Esophagus (tissue), 2 donors: ENCODE data around the gene ATG16L1. TPM values are rescaled to one million over a fixed set of nuclear protein-coding genes. Genes with fewer than 3 reads are reported as not detected.

Experiments
- H3K27ac ChIP-seq, 2 donors: one replicate each; pipeline ENCODE4 v1.5.1; 2013; ENCODE audit warnings: low read depth in 2 of 2, mild to moderate bottlenecking in 2 of 2, inconsistent platforms in 1 of 2, low read length in 1 of 2, moderate library complexity in 1 of 2
- H3K27me3 ChIP-seq, 2 donors: one replicate each; pipeline ENCODE4 v1.6.1; 2013; ENCODE audit warnings: low read length in 2 of 2, control low read depth in 1 of 2, mild to moderate bottlenecking in 1 of 2; ENCODE audit not compliant: insufficient read depth in 2 of 2, control insufficient read depth in 1 of 2
- H3K36me3 ChIP-seq, 2 donors: one replicate each; pipeline ENCODE4 v1.6.1; 2013; ENCODE audit warnings: low read length in 1 of 2; ENCODE audit not compliant: control insufficient read depth in 2 of 2, insufficient read depth in 2 of 2
- H3K4me1 ChIP-seq, 2 donors: one replicate each; pipeline ENCODE4 v1.6.1; 2013; ENCODE audit warnings: low read length in 1 of 2; ENCODE audit not compliant: control insufficient read depth in 2 of 2, insufficient read depth in 2 of 2
- H3K4me3 ChIP-seq, 2 donors: one replicate each; pipeline ENCODE4 v1.5.1; 2013; ENCODE audit warnings: low read length in 2 of 2, mild to moderate bottlenecking in 2 of 2, low read depth in 1 of 2, moderate library complexity in 1 of 2
- H3K9me3 ChIP-seq, 2 donors: one replicate each; pipeline ENCODE4 v1.6.1; 2013; ENCODE audit warnings: mild to moderate bottlenecking in 2 of 2, low read depth in 1 of 2, low read length in 1 of 2, moderate library complexity in 1 of 2; ENCODE audit not compliant: control insufficient read depth in 2 of 2, insufficient read depth in 1 of 2
- WGBS, 2 donors: extraction: QIAGEN DNeasy Blood & Tissue Kit; methylation state at CpG; one replicate each; pipeline ENCODE4 v1.1.7; 2013; 5-methylcytosine and 5-hydroxymethylcytosine counted together
- polyA plus RNA-seq, 2 donors: library from polyadenylated mRNA; stranded (reverse); fragments of 200-250 nt; gene quantifications; one replicate each; pipeline ENCODE4 v1.2.3, GENCODE V29; 2013
- donor health status: healthy with polysubstance abuse.
- donor health status: Bipolar disorder and iron deficiency.

ATG16L1 gene
- polyA plus RNA-seq, 2 donors, result 5.9 to 8.2 TPM

- H3K36me3 ChIP-seq, result peaks cover 19 to 20% of the 10 kb centered on the region in 2 donors
- no peak overlapping the region for H3K27ac ChIP-seq
- WGBS, 2 donors, result 77% methylated on average over 4 of the region's 4 CpGs
- H3K27me3 ChIP-seq, result no peaks in the 10 kb centered on the region
- H3K4me1 ChIP-seq, result no peaks in the 10 kb centered on the region
- H3K9me3 ChIP-seq, result no peaks in the 10 kb centered on the region
- H3K4me3 ChIP-seq, result no peak overlapping the region
Observed at GRCh38 chr2:233280114-233280693, 28.7 kb downstream of the ATG16L1 start.

- no peaks in the 10 kb centered on the region for H3K27me3 ChIP-seq
- WGBS, 2 donors, result 92 to 94% methylated on average over 4 of the region's 4 CpGs
- H3K4me1 ChIP-seq, result no peaks in the 10 kb centered on the region
- peaks cover 17 to 20% of the 10 kb centered on the region in 2 donors for H3K36me3 ChIP-seq
- no peak overlapping the region for H3K4me3 ChIP-seq
- no peaks in the 10 kb centered on the region for H3K9me3 ChIP-seq
- H3K27ac ChIP-seq, result no peak overlapping the region
Observed at GRCh38 chr2:233281553-233281952, 30.1 kb downstream of the ATG16L1 start.

GRCh38 chr2:233281992-233282603 is 30.6 kb downstream of the ATG16L1 start:
- Histone ChIP-seq H3K4me1 (no peaks in the 10 kb centered on the region), H3K4me3 (no peak overlapping the region), H3K9me3 (no peaks in the 10 kb centered on the region), H3K27me3 (no peaks in the 10 kb centered on the region), H3K27ac (no peak overlapping the region), H3K36me3 (peaks cover 17 to 19% of the 10 kb centered on the region in 2 donors)
- WGBS, 2 donors, result 92 to 94% methylated on average over 6 of the region's 6 CpGs

GRCh38 chr2:233285921-233286320 is 34.4 kb downstream of the ATG16L1 start:
- no peak overlapping the region for H3K4me3 ChIP-seq
- H3K9me3 ChIP-seq, result no peaks in the 10 kb centered on the region
- WGBS, 2 donors, result 87 to 88% methylated on average over 5 of the region's 5 CpGs
- H3K27me3 ChIP-seq, result no peaks in the 10 kb centered on the region
- no peaks in the 10 kb centered on the region for H3K4me1 ChIP-seq
- H3K36me3 ChIP-seq, result peaks cover 21 to 38% of the 10 kb centered on the region in 2 donors
- no peak overlapping the region for H3K27ac ChIP-seq

GRCh38 chr2:233287871-233288270 is 36.4 kb downstream of the ATG16L1 start:
- Histone ChIP-seq H3K4me3 (no peak overlapping the region), H3K36me3 (peaks cover 29 to 51% of the 10 kb centered on the region in 2 donors), H3K27me3 (no peaks in the 10 kb centered on the region), H3K4me1 (no peaks in the 10 kb centered on the region), H3K27ac (no peak overlapping the region), H3K9me3 (no peaks in the 10 kb centered on the region)
- WGBS, 2 donors, result 95 to 98% methylated on average over 6 of the region's 6 CpGs

GRCh38 chr2:233288663-233289062 is 37.2 kb downstream of the ATG16L1 start:
- Histone ChIP-seq H3K4me3 (no peak overlapping the region), H3K27me3 (no peaks in the 10 kb centered on the region), H3K4me1 (no peaks in the 10 kb centered on the region), H3K27ac (no peak overlapping the region), H3K9me3 (no peaks in the 10 kb centered on the region), H3K36me3 (peaks cover 33 to 57% of the 10 kb centered on the region in 2 donors)
- 76 to 82% methylated on average over 5 of the region's 5 CpGs for WGBS, 2 donors

- no peaks in the 10 kb centered on the region for H3K4me1 ChIP-seq
- H3K4me3 ChIP-seq, result no peak overlapping the region
- WGBS, 2 donors, result 84 to 86% methylated on average over 12 of the region's 12 CpGs
- no peaks in the 10 kb centered on the region for H3K27me3 ChIP-seq
- H3K27ac ChIP-seq, result no peak overlapping the region
- H3K36me3 ChIP-seq, result peaks cover 35 to 67% of the 10 kb centered on the region in 2 donors
- H3K9me3 ChIP-seq, result no peaks in the 10 kb centered on the region
Observed at GRCh38 chr2:233289648-233290047, 38.2 kb downstream of the ATG16L1 start.

GRCh38 chr2:233290051-233290845 is 38.8 kb downstream of the ATG16L1 start:
- H3K4me3 ChIP-seq, result no peak overlapping the region
- peaks cover 38 to 69% of the 10 kb centered on the region in 2 donors for H3K36me3 ChIP-seq
- no peaks in the 10 kb centered on the region for H3K27me3 ChIP-seq
- 79 to 80% methylated on average over 10 of the region's 10 CpGs for WGBS, 2 donors
- no peak overlapping the region for H3K27ac ChIP-seq
- H3K4me1 ChIP-seq, result no peaks in the 10 kb centered on the region
- no peaks in the 10 kb centered on the region for H3K9me3 ChIP-seq

GRCh38 chr2:233295891-233296290 is 44.4 kb downstream of the ATG16L1 start:
- no peak overlapping the region for H3K27ac ChIP-seq
- no peaks in the 10 kb centered on the region for H3K4me1 ChIP-seq
- H3K36me3 ChIP-seq, result peaks cover 24 to 41% of the 10 kb centered on the region in 2 donors
- WGBS, 2 donors, result 89% methylated on average over 5 of the region's 5 CpGs
- H3K4me3 ChIP-seq, result no peak overlapping the region
- H3K27me3 ChIP-seq, result no peaks in the 10 kb centered on the region
- no peaks in the 10 kb centered on the region for H3K9me3 ChIP-seq
